Kidney epithelial cell (primary cell): ENCODE measurements around the gene CD99. TPM values are rescaled to one million over a fixed set of nuclear protein-coding genes. Genes with fewer than 3 reads are reported as not detected.

Experiments used
- DNase-seq: peaks from one replicate; pipeline ENCODE4 v3.0.0-alpha.2; 2010; ENCODE audit warnings: low read depth
- H3K27me3 ChIP-seq: 2 replicates; pipeline ENCODE4 v1.6.0; 2011; ENCODE audit warnings: low read length; ENCODE audit not compliant: control insufficient read depth, insufficient read depth
- H3K36me3 ChIP-seq: 2 replicates; pipeline ENCODE4 v1.5.1; 2011; ENCODE audit warnings: low read length; ENCODE audit not compliant: control insufficient read depth, insufficient read depth
- H3K4me3 ChIP-seq: 2 replicates; pipeline ENCODE4 v1.5.1; 2011; ENCODE audit warnings: low read depth, mild to moderate bottlenecking, control low read depth, low read length
- CTCF ChIP-seq: IDR thresholded peaks from 2 replicates; pipeline ENCODE4 v1.5.1; 2011; ENCODE audit warnings: mild to moderate bottlenecking, moderate library complexity, low read length, control low read depth, inconsistent platforms; ENCODE audit not compliant: insufficient read depth, poor library complexity, severe bottlenecking
- total RNA-seq: library from RNA; depleted of rRNA; stranded (reverse); fragments of >200 nt; gene quantifications from 2 replicates; pipeline ENCODE4 v1.2.3, GENCODE V29; 2015

Gene CD99
- total RNA-seq, 1 donor from 2014 or later: 152 TPM

GRCh38 chrX:2650037-2650436, 41.1 kb upstream of the CD99 start:
- TF ChIP-seq CTCF: no peak
- DNase-seq: no peak
- Histone ChIP-seq H3K36me3 (no peaks in the 10 kb centered on the region), H3K4me3 (no peak overlapping the region), H3K27me3 (no peaks in the 10 kb centered on the region)

GRCh38 chrX:2650865-2651264, 40.2 kb upstream of the CD99 start:
- Histone ChIP-seq H3K4me3 (no peak overlapping the region), H3K27me3 (no peaks in the 10 kb centered on the region), H3K36me3 (no peaks in the 10 kb centered on the region)
- TF ChIP-seq CTCF: no peak
- DNase-seq: no peak

- H3K36me3 ChIP-seq: no peaks in the 10 kb centered on the region
- no peak for DNase-seq
- no peak overlapping the region for H3K4me3 ChIP-seq
- H3K27me3 ChIP-seq: no peaks in the 10 kb centered on the region
- no peak for TF ChIP-seq CTCF
These were observed 39.0 kb upstream of the CD99 start for GRCh38 chrX:2652106-2652505.

- Histone ChIP-seq H3K27me3 (no peaks in the 10 kb centered on the region), H3K36me3 (no peaks in the 10 kb centered on the region), H3K4me3 (no peak overlapping the region)
- TF ChIP-seq CTCF: no peak
- DNase-seq: no peak
These were observed 36.4 kb upstream of the CD99 start for GRCh38 chrX:2654436-2655340.

- TF ChIP-seq CTCF: no peak
- no peaks in the 10 kb centered on the region for H3K27me3 ChIP-seq
- DNase-seq: no peak
- no peaks in the 10 kb centered on the region for H3K36me3 ChIP-seq
- H3K4me3 ChIP-seq: no peak overlapping the region
These were observed 34.7 kb upstream of the CD99 start for GRCh38 chrX:2656257-2656836.
